GM21529 (cell line): ENCODE data around the gene NT5C3A.
"Not testable (repeated sequence)": the region's sequence is repeated elsewhere in the genome, so short reads cannot be mapped to it uniquely, and the experiment has no call there.

Source experiments
- ATAC-seq: cut with Tn5 transposase; IDR thresholded peaks from one replicate; pipeline ENCODE4 v1.9.1; 2021; ENCODE audit not compliant: unreplicated experiment

The NT5C3A gene

DNA sequence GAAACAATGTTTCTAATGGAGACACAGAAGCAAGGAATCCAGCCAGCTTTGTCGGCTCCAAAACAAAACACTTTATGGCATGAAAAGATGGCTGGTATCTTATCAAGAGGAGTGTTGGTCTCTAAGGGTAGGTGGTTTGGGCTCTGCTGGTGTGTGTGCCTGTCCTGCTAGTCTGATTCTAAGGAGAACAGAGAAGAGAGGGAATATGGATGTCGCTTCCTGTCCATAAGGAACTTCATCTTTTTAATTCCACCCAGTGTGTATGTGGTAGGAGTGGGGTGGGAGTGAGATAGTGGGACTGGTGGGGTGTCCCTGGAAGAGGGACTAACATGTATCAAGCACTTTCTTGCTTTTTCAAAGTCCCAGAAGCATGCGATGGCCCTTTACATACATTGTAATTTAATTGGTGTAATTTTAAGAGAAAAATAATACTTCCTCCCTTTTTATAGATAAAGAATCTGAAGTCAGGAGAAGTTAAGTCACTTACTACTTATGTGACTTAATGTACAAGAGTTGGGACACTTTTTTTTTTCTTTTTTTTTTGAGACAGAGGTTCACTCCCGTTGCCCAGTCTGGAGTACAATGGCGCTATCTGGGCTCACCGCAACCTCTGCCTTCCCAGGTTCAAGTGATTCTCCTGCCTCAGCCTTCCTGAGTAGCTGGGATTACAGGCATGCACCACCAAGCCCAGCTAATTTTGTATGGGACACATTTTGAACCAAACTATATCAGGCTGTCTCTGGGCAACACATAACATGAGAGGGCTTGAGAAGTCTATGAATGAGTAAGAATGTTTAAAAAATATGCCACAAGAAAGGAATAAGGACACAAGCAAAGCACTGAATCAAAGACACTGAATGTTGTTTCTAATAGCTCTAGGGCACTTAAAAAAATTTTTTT is 18.8 kb downstream of the NT5C3A start:
- ATAC-seq = no peak

DNA sequence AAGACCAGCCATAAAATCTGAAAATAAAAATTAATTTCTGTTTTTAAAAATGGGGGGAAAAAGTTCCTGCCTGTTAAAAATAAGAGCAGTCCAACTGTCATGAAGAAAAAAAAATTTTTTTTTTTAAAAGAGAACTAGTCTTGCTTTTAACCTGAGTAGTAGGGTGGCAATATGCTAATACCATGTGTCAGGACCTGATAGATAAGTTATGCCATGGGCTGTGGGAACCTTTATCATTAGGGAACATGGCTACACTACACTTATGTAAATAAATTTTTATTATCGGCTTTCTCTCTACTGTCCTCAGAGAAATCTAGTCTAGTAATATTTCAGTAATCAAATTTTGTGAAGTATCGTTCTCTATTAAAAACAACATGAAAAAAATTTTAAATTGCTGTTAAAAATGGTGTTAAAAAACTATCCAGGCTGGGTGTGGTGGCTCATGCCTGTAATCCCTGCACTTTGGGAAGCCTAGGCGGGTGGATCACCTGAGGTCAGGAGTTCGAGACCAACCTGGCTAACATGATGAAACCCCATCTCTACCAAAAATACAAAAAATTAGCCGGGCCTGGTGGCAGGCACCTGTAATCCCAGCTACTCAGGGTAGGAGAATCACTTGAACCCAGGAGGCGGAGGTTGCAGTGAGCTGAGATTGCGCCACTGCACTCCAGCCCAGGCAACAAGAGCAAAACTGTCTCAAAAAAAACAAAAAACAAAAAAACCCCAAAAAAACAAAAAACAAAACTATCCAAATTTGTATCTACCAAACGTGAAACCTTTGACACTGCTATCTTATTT is 20.7 kb downstream of the NT5C3A start:
- ATAC-seq = no peak

DNA sequence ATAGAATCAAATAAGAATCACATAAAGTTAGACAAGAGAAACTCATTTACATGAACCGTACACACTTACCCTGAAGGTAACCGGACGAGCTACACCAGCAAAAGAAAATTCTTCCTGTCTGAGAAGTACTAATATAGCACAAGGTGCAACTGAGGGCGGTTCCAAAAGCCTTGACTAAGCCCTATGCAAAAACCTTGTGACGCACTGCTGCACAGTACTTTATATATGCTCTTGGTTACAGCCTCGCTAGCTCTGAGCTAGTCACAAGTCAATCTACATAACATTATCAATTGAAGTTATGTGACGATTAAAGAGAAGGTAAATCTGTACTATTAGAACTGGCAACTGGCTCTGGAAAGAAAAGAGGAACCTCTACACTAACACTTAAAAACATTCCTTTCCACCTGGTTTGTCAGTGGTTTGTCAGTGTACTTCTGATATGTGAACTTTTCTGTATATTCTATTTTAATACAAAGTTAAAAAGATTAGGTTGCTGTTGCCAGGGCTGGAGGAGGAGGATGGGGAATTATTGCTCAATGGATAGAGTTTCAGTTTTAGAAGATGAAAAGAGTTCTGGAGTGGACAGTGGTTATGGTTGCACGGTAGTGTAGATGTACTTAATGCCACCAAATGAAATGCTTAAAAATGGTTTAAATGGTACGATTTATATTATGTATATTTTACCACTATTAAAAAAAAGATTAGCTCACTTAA is 21.6 kb downstream of the NT5C3A start:
- ATAC-seq = peak; percentile 87

DNA sequence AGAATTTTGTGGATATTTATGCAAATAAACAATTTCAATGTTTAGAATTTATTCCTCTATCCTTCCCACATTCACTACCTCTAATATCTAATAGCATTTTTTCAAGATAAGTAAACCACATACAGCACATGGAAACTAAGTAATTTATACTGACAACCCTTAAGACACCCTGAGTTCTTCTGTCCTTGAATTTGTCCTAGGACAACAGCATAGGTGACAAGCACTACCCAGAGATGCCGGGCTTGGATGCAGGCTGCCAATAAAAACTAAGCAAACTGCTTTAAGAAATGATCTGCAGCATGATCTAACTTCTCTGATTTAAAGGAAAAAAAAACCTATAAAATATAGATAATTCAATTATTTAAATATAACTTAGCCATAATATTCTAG is 22.7 kb downstream of the NT5C3A start:
- no peak for ATAC-seq

DNA sequence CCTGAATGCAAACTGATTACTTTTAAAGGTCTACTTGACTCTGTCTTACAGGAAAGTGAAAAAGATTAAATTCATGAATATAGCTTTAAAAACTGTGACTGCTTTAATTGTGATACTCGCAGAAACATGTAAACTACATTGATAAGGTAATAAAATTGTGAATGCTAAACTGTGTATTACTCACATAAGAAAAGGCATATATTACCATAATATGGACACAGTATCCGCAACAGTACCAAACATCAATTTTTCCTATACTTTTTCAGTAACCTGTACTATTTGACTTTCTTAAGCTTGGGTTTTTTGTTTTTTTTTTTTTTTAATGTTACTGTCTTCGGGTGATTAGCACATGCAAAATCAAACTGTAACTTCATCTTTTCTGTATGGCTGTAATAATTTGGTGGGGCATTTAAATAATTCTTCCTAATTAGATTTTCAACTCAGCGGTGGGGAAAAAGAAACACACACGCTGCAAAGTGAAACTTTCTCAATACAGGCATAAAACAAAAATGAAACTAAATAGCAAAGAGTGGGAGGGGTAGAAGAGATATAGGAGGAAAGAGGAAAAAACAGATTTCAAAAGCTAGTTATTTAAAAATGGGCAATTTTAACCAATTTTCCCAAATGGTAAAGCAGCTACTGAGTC is 23.2 kb downstream of the NT5C3A start:
- ATAC-seq = peak; percentile 37

DNA sequence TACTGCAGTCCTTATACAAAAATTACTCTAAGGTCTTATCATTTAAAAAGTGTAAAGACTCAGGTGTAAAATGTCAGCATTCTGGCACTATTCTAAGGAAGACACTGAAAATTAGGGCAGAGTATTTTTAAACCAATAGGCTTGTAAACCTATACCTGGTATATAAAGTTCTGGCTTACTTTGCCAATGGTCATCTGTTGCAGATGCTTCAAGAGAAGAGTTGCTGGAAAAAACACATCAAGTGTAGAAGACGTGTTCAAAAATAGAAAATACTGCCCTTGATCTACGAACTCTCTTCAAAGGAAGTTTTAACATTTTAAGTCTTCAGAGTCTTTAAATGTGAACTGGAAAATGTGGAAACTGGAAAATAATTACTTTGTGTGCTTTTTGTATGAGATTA is 23.9 kb downstream of the NT5C3A start:
- ATAC-seq = no peak

DNA sequence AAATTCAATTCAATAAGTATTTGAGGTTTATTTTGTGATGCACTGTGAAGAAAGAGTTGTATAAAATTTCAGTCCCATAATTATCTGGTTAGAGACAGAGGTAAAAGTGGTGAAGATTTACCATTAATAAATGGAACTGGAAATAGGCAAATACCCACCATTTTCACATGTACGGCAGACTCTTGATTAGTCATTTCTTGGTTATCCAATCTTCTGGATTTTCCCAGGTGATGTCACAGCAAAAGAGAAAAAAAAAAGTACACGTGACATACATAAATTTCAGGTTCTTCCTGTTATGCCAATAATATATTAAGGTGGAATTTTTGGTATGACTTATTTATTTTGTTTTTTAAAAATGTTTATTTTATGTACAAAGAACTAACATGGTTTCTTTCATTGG is 26.8 kb downstream of the NT5C3A start:
- ATAC-seq = no peak

DNA sequence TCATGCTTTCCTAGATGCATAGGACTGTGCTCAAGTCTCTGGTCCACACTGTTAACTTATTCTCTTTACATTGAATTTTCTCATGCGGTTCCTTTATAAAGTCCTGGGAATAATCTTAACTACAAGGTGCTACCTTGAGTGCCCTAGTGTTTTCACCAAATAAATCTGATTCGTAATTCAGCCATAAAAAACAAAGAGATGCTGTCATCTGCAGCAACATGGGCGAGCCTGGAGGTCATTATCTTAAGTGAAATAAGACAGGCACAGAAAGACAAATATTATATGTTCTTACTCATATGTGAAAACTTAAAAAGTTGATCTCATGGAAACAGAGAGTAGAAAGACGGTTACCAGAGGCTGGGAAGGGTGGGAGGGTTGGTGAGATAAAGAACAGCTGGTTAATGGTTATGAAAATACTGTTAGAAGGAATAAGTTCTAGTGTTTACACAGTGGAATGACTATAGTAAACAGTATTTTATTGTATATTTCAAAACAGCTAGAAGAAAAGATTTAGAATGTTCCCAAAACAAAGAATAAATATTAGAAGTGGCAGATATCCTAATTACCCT is 38.3 kb downstream of the NT5C3A start:
- no peak for ATAC-seq

DNA sequence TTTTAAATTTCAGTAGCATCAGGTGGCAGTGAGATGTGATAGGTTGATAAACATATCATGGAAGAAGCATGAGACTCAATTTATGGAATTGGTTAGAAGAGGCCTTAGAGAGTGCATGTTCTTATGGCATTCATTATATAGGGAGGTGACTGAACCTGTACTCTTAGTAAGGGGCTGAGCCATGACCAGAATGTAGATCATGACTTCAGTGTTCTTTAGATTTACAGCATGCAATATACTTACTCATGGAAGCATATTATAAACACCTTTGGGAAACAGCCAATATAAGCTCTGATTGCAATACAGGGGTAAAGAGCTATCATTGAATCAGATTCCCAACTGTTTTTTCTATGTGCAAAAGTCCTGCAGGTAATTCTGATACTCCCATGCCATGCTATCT is 50.2 kb downstream of the NT5C3A start:
- no peak for ATAC-seq

DNA sequence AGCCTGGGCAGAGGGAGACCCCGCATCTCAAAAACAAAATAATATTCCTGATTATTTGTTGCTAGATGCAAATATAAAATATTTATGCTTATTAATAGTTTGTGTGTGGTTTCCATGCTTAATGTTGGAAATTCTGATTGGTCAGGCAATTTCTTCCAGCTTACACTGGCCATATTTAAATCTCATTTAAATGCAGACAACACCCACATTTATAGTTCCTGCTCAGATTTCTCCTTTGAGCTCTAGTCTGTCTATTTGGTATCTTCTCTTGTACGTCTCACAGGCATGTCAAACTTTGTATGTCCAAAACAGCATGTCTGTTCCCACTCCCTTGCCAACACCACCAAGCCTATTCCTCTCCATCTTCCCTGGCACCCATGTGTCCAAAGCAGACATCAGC is 52.8 kb downstream of the NT5C3A start:
- no peak for ATAC-seq

DNA sequence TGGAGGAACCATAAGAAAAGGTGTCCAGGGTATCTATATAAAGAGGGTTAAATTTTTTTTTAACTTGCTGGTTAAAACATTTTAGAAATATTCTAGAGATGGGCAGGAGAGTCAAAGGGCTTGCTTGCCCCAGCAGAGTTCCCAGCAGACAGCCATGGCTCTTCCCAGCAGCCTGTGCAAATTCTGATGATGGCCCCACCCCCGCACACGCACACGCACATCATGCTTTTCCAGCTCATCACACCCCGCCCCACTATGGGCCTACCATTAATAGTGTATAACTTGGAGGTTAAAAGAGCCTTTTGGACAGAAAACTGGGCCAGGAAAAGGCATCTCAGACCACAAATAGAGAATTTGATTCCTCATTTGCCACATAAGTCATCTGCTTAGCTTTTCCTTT is 56.9 kb downstream of the NT5C3A start:
- not testable (repeated sequence) for ATAC-seq

DNA sequence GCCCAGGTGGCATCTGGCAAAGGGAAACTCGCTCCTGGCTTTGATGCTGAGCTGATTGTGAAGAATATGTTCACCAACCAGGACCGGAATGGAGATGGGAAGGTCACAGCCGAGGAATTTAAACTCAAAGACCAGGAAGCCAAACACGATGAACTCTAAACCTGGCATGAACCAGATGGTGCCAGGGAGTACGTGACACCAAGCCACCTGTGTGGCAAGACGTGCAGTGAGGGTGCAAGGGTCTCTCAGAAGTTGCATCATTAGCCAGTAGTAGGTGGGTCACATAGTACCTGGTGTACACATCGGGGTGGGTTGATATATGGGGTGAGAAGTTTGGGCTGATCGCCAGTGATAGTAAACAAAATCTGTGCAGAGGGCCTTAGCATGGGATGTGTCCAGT is 57.4 kb downstream of the NT5C3A start:
- ATAC-seq = not testable (repeated sequence)

DNA sequence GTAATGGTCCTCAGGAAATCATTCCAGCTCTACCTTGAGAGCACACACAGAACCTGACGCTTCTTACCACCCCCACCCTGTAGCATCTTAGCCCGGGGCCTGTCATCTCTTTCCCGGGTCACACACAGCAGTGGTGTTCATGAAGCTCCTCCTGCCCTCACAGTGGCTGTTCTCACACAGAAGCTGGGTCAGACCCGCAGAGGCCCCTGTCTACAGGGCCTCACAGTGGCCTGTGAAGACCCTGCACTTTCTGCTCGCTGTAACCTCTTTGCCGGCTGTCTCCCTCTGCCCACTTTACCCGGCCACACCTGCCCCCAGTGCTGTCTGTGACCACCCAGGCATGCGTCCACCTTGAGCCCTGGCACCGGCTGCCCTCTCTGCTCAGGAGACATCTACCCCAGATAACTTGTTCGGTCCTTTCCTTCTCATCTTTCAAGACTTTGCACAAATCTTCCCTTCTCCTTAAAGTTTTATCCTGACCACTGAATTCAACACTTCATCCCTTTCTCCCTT is 58.4 kb downstream of the NT5C3A start:
- ATAC-seq = not testable (repeated sequence)

DNA sequence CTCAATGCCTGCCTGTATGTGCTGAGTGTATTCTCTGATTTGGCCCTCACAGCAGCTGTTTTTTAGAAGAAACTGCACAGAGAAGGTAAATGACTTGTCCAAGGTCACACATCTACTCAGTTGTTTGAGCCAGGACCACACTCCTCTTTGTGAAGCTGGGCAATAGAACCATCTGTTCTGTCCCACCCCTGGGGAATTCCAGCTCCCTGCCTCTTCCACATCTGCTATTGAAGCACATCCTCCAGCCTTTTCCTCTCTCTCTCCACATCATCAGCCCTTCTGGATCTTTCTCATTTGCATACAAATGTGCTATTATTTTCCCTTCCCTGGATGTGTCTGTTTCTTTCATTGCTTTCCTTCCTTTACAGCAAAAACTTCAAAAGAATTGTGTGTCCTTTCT is 59.5 kb downstream of the NT5C3A start:
- ATAC-seq = not testable (repeated sequence)

DNA sequence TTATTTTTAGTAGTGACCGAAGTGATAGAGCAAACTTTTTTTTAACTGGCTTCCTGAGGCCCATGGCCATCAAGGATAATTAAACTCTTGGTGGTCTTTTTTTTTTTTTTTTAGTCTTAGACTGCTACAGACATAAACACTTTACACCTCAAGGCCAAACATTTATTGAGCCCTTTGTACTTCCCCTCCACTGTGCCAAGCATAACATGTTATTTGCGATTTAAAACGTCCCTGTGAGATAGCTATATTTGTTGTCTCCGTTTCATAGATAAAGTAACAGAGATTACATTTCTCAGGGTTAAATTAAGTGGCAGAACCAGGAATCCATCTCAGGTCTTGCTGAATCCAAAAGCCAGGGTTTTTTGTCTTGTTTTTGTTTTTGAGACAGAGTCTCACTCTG is 63.2 kb downstream of the NT5C3A start:
- not testable (repeated sequence) for ATAC-seq

DNA sequence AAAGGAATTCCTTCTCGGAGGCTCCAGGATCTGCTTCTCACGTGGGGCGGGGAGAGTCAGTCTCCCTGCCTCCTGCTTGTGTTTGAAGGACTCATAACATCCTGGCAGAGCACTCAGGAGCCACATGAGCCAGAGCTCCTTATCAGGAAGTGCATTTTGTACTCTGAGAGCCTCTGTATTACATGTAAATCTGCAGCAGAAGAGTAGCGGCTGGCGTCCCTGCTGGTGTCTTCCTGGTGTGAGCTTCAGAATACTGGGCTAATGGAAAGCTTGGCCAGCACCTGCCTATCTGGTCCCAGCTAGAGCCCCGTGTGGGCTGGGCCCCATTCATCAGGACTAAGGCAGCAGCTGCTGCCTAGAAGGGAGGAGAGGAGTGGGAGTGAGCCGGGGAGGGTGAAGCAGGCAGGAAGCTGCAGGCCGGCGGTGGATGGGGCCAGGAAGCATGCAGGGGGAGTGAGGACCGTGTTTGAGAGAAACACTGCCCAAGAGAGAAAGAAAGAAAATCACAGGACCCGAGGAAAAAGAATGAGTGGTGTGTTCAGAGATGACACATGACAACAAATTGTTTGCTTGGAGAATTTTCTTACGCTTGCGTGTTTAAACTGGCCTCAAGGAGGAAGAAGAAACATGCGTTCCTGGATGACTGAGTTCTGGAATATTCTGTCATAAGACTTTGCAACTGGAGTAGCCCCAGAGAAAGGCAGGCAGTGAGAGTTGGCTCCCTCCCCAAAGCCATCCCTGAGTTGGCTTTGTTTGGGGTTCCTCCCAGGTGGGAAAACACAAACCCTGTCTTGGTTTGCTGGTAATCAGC is 64.0 kb downstream of the NT5C3A start:
- ATAC-seq = peak; percentile 68

DNA sequence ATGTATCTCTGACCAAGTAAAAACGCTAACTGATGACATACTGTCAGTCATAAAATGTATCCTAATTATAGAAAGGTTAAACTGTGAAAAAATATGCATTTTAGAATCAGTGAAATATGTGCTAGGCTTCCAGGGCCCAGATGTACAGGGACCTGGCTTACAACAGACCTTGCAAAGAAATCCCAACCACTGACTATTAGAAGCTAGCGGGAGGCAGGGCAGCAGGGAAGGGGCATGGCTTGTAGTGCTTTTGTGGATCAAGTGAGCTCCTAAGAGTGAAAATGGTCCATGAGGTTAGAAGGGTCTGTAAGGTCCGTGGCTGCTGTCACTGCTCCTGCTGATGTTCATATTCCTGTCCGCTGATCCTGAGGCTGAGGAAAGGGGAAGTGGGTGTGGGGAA is 64.6 kb downstream of the NT5C3A start:
- ATAC-seq = not testable (repeated sequence)

DNA sequence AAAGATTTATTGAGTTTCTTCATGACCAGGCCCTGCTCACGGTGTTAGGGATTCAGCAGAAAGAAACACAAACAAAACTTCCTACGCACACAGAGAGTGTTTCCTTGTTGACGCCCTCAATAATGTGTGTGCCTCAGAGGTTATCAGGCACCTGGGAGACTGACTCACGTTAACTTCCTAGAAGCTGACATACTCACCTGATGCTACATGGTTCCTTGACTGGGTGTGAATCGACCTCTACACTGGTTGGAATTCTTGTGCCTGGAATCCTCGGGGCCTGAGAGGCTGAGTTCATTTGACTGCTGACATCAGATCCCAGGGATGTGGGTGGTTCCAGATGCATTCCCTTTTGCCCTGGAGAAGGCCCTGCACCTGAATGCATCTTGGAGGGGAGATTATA is 69.8 kb downstream of the NT5C3A start:
- ATAC-seq = not testable (repeated sequence)

DNA sequence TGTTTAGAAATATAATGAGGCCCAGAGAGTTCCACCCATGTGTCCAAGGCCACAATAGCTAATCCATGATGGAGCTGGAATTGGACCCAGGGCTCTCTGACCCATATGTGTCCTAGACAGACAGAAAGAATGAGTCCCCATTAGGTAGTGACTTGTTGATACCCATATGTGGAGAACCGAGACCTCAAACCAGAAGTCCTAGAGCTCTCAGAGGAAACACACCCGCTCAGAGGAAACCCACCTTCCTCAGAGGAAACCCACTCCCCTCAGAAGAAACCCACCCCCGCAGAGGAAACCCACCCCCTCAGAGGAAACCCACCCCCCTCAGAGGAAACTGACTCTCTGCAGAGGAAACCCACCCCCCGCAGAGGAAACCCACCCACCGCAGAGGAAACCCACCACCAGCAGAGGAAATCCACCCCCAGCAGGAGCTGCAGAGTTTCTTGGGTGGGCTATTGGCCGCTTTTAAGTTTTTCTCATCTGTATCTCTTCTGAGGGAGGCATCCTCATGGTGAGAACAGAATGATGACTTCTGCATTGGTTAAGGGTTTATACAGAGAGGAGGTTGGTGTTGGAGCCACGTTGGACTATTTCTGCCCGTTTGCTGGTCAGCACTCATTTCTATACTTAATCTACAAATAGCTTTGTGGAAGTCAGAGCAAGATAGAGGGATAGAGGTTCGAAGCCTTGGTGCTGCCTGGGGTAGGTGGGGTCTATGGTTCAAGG is 70.4 kb downstream of the NT5C3A start:
- not testable (repeated sequence) for ATAC-seq
